ENCODE data around the gene PODXL.

DNA sequence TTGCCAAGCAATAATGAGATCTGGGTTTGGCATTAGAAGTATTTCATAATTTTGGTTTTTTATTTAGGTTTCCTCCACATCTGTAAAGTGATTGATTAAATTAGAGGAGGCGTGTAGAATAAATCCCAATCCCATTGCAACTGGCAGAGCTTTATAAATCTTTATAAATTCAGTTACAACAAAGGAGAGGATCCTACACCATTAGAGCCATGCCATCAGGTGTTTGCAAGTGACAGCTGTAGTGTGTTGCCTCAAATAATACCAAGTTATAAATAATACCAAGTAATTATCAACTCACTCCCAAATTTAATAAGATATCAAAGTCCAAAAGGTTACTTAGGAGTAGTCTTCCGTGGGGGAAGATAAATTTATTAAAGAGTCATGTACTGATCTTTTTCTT is 62.2 kb downstream of the PODXL start:
- TF ChIP-seq, protein P1, sequence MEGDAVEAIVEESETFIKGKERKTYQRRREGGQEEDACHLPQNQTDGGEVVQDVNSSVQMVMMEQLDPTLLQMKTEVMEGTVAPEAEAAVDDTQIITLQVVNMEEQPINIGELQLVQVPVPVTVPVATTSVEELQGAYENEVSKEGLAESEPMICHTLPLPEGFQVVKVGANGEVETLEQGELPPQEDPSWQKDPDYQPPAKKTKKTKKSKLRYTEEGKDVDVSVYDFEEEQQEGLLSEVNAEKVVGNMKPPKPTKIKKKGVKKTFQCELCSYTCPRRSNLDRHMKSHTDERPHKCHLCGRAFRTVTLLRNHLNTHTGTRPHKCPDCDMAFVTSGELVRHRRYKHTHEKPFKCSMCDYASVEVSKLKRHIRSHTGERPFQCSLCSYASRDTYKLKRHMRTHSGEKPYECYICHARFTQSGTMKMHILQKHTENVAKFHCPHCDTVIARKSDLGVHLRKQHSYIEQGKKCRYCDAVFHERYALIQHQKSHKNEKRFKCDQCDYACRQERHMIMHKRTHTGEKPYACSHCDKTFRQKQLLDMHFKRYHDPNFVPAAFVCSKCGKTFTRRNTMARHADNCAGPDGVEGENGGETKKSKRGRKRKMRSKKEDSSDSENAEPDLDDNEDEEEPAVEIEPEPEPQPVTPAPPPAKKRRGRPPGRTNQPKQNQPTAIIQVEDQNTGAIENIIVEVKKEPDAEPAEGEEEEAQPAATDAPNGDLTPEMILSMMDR (conservative IDR thresholded peaks at IDR 0.05; ENCODE audit: low read depth in 2 of 2) = no peak
- TF ChIP-seq EZH2 (IDR thresholded peaks at IDR 0.05; ENCODE audit: low read depth, unreplicated experiment) (no peak), ZNF331 (CRISPR knock-in tag; IDR thresholded peaks at IDR 0.05; ENCODE audit: low read depth) (no peak), JUNB (IDR thresholded peaks at IDR 0.05; ENCODE audit: unreplicated experiment) (no peak), POLR2AphosphoS5 (IDR thresholded peaks at IDR 0.05; ENCODE audit: low read depth) (no peak), EZH2phosphoT487 (IDR thresholded peaks at IDR 0.05; ENCODE audit: unreplicated experiment) (no peak), REST (IDR thresholded peaks at IDR 0.05; ENCODE audit: unreplicated experiment) (no peak), NANOG (IDR thresholded peaks at IDR 0.05; ENCODE audit: borderline replicate concordance) (no peak), CREB1 (CRISPR knock-in tag; IDR thresholded peaks at IDR 0.05; ENCODE audit: low read depth) (no peak), STAT1 (IDR thresholded peaks at IDR 0.05; ENCODE audit: unreplicated experiment) (no peak), ETS1 (IDR thresholded peaks at IDR 0.05) (no peak), ZNF114 (CRISPR knock-in tag; IDR thresholded peaks at IDR 0.05) (no peak)
- TF ChIP-seq, protein P2, sequence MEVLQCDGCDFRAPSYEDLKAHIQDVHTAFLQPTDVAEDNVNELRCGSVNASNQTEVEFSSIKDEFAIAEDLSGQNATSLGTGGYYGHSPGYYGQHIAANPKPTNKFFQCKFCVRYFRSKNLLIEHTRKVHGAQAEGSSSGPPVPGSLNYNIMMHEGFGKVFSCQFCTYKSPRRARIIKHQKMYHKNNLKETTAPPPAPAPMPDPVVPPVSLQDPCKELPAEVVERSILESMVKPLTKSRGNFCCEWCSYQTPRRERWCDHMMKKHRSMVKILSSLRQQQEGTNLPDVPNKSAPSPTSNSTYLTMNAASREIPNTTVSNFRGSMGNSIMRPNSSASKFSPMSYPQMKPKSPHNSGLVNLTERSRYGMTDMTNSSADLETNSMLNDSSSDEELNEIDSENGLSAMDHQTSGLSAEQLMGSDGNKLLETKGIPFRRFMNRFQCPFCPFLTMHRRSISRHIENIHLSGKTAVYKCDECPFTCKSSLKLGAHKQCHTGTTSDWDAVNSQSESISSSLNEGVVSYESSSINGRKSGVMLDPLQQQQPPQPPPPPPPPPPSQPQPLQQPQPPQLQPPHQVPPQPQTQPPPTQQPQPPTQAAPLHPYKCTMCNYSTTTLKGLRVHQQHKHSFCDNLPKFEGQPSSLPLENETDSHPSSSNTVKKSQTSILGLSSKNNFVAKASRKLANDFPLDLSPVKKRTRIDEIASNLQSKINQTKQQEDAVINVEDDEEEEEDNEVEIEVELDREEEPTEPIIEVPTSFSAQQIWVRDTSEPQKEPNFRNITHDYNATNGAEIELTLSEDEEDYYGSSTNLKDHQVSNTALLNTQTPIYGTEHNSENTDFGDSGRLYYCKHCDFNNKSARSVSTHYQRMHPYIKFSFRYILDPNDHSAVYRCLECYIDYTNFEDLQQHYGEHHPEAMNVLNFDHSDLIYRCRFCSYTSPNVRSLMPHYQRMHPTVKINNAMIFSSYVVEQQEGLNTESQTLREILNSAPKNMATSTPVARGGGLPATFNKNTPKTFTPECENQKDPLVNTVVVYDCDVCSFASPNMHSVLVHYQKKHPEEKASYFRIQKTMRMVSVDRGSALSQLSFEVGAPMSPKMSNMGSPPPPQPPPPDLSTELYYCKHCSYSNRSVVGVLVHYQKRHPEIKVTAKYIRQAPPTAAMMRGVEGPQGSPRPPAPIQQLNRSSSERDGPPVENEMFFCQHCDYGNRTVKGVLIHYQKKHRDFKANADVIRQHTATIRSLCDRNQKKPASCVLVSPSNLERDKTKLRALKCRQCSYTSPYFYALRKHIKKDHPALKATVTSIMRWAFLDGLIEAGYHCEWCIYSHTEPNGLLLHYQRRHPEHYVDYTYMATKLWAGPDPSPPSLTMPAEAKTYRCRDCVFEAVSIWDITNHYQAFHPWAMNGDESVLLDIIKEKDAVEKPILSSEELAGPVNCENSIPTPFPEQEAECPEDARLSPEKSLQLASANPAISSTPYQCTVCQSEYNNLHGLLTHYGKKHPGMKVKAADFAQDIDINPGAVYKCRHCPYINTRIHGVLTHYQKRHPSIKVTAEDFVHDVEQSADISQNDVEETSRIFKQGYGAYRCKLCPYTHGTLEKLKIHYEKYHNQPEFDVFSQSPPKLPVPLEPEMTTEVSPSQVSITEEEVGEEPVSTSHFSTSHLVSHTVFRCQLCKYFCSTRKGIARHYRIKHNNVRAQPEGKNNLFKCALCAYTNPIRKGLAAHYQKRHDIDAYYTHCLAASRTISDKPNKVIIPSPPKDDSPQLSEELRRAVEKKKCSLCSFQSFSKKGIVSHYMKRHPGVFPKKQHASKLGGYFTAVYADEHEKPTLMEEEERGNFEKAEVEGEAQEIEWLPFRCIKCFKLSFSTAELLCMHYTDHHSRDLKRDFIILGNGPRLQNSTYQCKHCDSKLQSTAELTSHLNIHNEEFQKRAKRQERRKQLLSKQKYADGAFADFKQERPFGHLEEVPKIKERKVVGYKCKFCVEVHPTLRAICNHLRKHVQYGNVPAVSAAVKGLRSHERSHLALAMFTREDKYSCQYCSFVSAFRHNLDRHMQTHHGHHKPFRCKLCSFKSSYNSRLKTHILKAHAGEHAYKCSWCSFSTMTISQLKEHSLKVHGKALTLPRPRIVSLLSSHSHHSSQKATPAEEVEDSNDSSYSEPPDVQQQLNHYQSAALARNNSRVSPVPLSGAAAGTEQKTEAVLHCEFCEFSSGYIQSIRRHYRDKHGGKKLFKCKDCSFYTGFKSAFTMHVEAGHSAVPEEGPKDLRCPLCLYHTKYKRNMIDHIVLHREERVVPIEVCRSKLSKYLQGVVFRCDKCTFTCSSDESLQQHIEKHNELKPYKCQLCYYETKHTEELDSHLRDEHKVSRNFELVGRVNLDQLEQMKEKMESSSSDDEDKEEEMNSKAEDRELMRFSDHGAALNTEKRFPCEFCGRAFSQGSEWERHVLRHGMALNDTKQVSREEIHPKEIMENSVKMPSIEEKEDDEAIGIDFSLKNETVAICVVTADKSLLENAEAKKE (CRISPR knock-in tag; IDR thresholded peaks at IDR 0.05) = no peak
